HAP-1 (cell line): ENCODE data around the gene LRR1.
"Not testable (repeated sequence)": the region's sequence is repeated elsewhere in the genome, so short reads cannot be mapped to it uniquely, and the experiment has no call there.

Source experiments
- DNase-seq, 2 experiments: peaks; one replicate each; pipeline ENCODE4 v3.0.0-alpha.2; 2016 to 2020; ENCODE audit warnings: low spot score in 2 of 2
- H3K27me3 ChIP-seq: fragments of 250-450 bp; sonication (Bioruptor Pico); 2 replicates; pipeline ENCODE4 v1.5.1; 2020; ENCODE audit warnings: low read depth, mild to moderate bottlenecking, moderate library complexity
- H3K36me3 ChIP-seq: fragments of 250-450 bp; sonication (Bioruptor Pico); replicated peaks from 2 replicates; pipeline ENCODE4 v1.5.1; 2020; ENCODE audit warnings: mild to moderate bottlenecking
- H3K4me1 ChIP-seq: fragments of 250-450 bp; sonication (Bioruptor Pico); 2 replicates; pipeline ENCODE4 v1.5.1; 2020; ENCODE audit warnings: mild to moderate bottlenecking
- H3K4me3 ChIP-seq: fragments of 250-450 bp; sonication (Bioruptor Pico); 2 replicates; pipeline ENCODE4 v1.5.1; 2020; ENCODE audit warnings: mild to moderate bottlenecking, moderate library complexity
- H3K9me3 ChIP-seq: fragments of 250-450 bp; sonication (Bioruptor Pico); 2 replicates; pipeline ENCODE4 v1.5.1; 2020; ENCODE audit warnings: mild to moderate bottlenecking, moderate library complexity
- in situ Hi-C: fragments of 300-500 bp; cut with MboI; formaldehyde crosslinking; loops from 3 replicates; pipeline ENCODE4 v1.14.3; 2020; ENCODE audit warnings: low sequenced_read_pairs, inconsistent platforms, mixed read lengths

LRR1 gene

GRCh38 chr14:49581209-49582112, 17.3 kb upstream of the LRR1 start:
- Histone ChIP-seq H3K4me3 (no peak overlapping the region), H3K36me3 (peaks cover 57% of the 10 kb centered on the region), H3K27me3 (no peaks in the 10 kb centered on the region), H3K4me1 (peaks cover 9% of the 10 kb centered on the region), H3K9me3 (no peaks in the 10 kb centered on the region)
- DNase-seq = no peak
- in situ Hi-C loops = no loop called here

GRCh38 chr14:49582113-49582977, 16.4 kb upstream of the LRR1 start:
- Histone ChIP-seq H3K36me3 (peaks cover 48% of the 10 kb centered on the region), H3K4me3 (no peak overlapping the region), H3K9me3 (no peaks in the 10 kb centered on the region), H3K4me1 (peaks cover 9% of the 10 kb centered on the region), H3K27me3 (no peaks in the 10 kb centered on the region)
- no peak for DNase-seq
- in situ Hi-C loops = no loop called here

GRCh38 chr14:49583629-49584028, 15.1 kb upstream of the LRR1 start:
- in situ Hi-C loops = no loop called here
- no peaks in the 10 kb centered on the region for H3K27me3 ChIP-seq
- peak overlapping the region; percentile 95 for H3K4me3 ChIP-seq
- peaks cover 9% of the 10 kb centered on the region for H3K4me1 ChIP-seq
- H3K9me3 ChIP-seq = no peaks in the 10 kb centered on the region
- no peak for DNase-seq
- peaks cover 41% of the 10 kb centered on the region for H3K36me3 ChIP-seq

GRCh38 chr14:49584058-49584457, 14.7 kb upstream of the LRR1 start:
- peaks cover 41% of the 10 kb centered on the region for H3K36me3 ChIP-seq
- peaks cover 9% of the 10 kb centered on the region for H3K4me1 ChIP-seq
- DNase-seq = no peak
- no peaks in the 10 kb centered on the region for H3K9me3 ChIP-seq
- H3K4me3 ChIP-seq = peak overlapping the region; percentile 95
- in situ Hi-C loops = no loop called here
- no peaks in the 10 kb centered on the region for H3K27me3 ChIP-seq

GRCh38 chr14:49584981-49585640, 13.6 kb upstream of the LRR1 start:
- H3K4me1 ChIP-seq, H3K9me3 ChIP-seq, in situ Hi-C loops, H3K27me3 ChIP-seq: not testable (repeated sequence)
- Histone ChIP-seq H3K36me3 (peaks cover 41% of the 10 kb centered on the region), H3K4me3 (peak overlapping the region; percentile 95)
- DNase-seq = peak in 1 of 2 experiments; percentile 55

- peak; percentile 97 for DNase-seq
- Histone ChIP-seq H3K9me3 (no peaks in the 10 kb centered on the region), H3K4me3 (peak within 1 kb of the TSS; percentile 95), H3K36me3 (peaks cover 41% of the 10 kb centered on the region), H3K4me1 (peaks cover 9% of the 10 kb centered on the region), H3K27me3 (no peaks in the 10 kb centered on the region)
- in situ Hi-C loops = no loop called here
Measured at GRCh38 chr14:49585803-49586672, 12.7 kb upstream of the LRR1 start, which contains the start of gene RPS29. TSS of gene RPS29 (minus strand) at chr14:49586380. CDS start at chr14:49586346, 34 bp downstream.

GRCh38 chr14:49586673-49587460, 11.9 kb upstream of the LRR1 start:
- Histone ChIP-seq H3K27me3 (no peaks in the 10 kb centered on the region), H3K36me3 (peaks cover 38% of the 10 kb centered on the region), H3K4me3 (peak overlapping the region; percentile 95), H3K9me3 (no peaks in the 10 kb centered on the region), H3K4me1 (peaks cover 9% of the 10 kb centered on the region)
- peak; percentile 72 to 73 for DNase-seq
- in situ Hi-C loops = no loop called here

- no peak overlapping the region for H3K4me3 ChIP-seq
- H3K9me3 ChIP-seq = no peaks in the 10 kb centered on the region
- no peak for DNase-seq
- H3K27me3 ChIP-seq = no peaks in the 10 kb centered on the region
- H3K36me3 ChIP-seq = peaks cover 15% of the 10 kb centered on the region
- in situ Hi-C loops = no loop called here
- H3K4me1 ChIP-seq = no peaks in the 10 kb centered on the region
Measured at GRCh38 chr14:49589387-49589786, 9.4 kb upstream of the LRR1 start.

GRCh38 chr14:49593016-49593415, 5.7 kb upstream of the LRR1 start:
- H3K27me3 ChIP-seq = no peaks in the 10 kb centered on the region
- no peak overlapping the region for H3K4me3 ChIP-seq
- no peaks in the 10 kb centered on the region for H3K9me3 ChIP-seq
- no peaks in the 10 kb centered on the region; the same call in 1 of the 2 replicates for H3K4me1 ChIP-seq
- no peaks in the 10 kb centered on the region for H3K36me3 ChIP-seq
- in situ Hi-C loops = no loop called here
- DNase-seq = no peak

GRCh38 chr14:49594347-49595091, 4.2 kb upstream of the LRR1 start:
- in situ Hi-C loops = no loop called here
- Histone ChIP-seq H3K9me3 (no peaks in the 10 kb centered on the region), H3K4me3 (no peak overlapping the region), H3K4me1 (no peaks in the 10 kb centered on the region; the same call in 1 of the 2 replicates), H3K27me3 (no peaks in the 10 kb centered on the region), H3K36me3 (no peaks in the 10 kb centered on the region; the same call in 1 of the 2 replicates)
- no peak for DNase-seq

- peak in 1 of 2 experiments; percentile 46 for DNase-seq
- in situ Hi-C loops = no loop called here
Measured at GRCh38 chr14:49598189-49598484, 603 bp upstream of the LRR1 start.

GRCh38 chr14:49607583-49607982, 8.8 kb downstream of the LRR1 start:
- no peaks in the 10 kb centered on the region for H3K9me3 ChIP-seq
- in situ Hi-C loops = no loop called here
- no peak overlapping the region for H3K4me3 ChIP-seq
- H3K27me3 ChIP-seq = no peaks in the 10 kb centered on the region
- peaks cover 46% of the 10 kb centered on the region for H3K36me3 ChIP-seq
- peaks cover 3% of the 10 kb centered on the region; the same call in 1 of the 2 replicates for H3K4me1 ChIP-seq
- no peak for DNase-seq

More at GRCh38 chr14:49598189-49598484, 603 bp upstream of the LRR1 start:
- Histone ChIP-seq H3K4me3 (peak overlapping the region; percentile 72), H3K27me3 (no peaks in the 10 kb centered on the region), H3K36me3 (peaks cover 10% of the 10 kb centered on the region), H3K9me3 (no peaks in the 10 kb centered on the region), H3K4me1 (peaks cover 8% of the 10 kb centered on the region; the same call in 1 of the 2 replicates)
